GM19455 (cell line): ENCODE measurements around the gene LUC7L3.
A peak's percentile ranks its signal among the peaks of the same experiment; 100 is the strongest.

ENCODE experiments used
- ATAC-seq: cut with Tn5 transposase; IDR thresholded peaks from one replicate; pipeline ENCODE4 v1.9.1; 2021; ENCODE audit not compliant: unreplicated experiment

The LUC7L3 gene

DNA sequence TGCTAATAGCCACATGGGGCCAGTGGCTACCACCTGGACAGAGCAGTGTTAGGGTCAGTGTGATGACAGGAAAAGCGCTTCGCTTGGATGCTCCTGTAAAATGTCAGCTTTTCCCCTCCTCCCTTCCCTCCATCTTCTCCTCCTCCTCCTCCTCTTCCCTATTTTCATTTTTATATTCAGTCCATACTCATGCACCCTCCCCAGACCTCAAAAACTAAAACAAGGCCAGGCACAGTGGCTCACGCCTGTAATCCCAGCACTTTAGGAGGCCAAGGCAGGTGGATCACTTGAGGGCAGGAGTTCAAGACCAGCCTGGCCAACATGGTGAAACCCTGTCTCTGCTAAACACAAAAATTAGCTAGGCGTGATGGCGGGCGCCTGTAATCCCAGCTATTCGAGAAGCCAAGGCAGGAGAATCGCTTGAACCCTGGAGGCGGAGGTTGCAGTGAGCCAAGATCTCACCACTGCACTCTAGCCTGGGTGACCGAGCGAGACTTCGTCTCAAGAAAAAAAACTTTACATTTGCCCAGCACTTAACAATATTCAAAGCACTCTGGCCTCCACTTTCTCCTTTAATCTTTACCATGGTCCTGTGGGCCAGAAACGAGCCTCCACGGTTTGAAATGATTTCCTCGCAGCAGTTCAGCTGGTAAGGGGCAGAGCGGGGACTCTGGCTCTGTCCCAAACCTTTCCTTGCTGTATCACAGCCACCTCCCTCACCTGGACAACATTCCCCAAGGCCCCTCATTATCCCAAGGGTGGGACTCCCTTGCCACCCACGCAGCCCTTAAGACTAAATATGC, 33.5 kb upstream of the LUC7L3 start:
- ATAC-seq: no peak

DNA sequence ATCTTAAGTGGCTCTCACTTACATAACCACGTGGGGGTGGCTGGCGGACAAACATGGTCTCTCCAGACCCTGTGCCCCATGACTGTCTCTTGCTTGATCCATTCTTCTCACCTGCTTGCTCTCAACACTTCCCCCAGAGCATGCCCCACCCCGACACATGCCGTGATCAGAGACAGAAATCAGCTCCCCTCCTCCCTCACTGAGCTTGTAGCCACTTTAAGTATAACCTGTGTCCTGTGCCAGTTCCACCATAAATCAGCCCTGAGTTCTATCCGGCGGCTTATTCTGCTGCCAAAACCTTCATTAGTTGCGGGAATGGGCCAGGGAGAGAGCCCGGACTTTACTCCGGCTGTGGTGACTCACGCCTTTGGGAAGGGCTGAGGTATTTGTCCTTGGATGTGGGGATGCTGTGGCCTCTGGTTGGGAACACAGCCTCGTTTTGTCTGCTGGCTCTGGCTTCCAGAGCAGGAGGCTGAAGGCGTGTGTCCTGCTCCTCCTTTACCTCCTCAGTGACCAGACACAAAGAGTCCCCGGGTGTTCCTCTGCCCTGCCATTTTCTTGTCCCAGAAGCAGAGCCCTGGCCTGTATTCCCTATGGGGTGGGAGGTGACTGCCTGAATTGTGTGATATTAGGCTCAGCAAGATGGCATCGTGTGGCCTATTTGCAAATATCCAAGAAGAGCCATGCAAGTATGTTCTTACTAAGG, 32.8 kb upstream of the LUC7L3 start:
- ATAC-seq: no peak

DNA sequence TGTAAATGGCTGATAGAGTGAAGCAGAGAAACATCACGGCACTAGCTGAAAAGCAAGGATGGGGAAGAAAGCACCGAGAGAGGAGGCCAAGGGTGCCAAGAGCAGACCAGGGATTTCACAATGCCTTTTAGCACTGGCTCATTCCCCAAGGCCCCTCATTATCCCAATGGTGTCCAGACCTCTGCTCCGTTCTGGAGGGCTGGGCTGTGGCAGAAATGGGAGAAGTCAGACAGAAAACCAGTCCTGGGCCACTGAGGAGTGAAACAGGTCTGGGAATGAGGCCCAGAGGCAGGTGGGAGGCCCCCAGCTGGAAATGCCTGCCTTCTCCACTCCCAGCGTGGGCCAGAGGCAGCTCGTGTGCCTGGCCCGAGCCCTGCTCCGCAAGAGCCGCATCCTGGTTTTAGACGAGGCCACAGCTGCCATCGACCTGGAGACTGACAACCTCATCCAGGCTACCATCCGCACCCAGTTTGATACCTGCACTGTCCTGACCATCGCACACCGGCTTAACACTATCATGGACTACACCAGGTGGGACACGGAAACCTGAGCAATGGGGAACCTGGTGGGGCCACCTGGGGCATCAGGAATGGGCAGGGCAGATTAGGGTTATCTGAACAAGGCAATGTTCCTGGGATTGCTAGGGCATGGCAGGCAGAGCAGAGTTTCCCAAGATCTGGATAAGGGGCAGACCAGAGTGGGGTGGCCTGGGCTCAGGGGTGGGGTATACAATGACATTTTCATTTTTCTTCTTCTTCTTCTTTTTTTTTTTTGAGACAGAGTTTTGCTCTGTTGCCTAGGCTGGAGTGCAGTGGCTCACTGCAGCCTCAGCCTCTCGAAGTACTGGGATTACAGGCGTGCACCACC, 32.0 kb upstream of the LUC7L3 start:
- ATAC-seq: no peak

DNA sequence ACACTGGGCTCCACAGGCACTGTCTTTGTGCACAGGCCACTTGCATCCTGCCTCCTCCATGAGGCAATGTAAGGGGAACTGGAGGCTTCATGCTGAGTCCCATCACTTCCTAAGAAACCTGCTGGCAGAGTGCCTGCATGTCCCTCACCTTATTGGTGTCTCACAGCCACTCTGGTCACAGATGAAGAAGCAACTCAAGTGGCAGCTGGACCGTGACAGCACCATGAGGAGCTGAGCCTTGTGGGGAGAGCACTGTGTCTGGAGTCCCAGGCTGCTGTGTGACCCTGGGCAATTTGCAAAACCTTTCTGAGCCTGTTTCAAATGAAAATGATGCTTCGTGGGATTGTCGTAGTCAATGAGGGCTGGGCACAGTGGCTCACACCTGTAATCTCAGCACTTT, 31.2 kb upstream of the LUC7L3 start:
- no peak for ATAC-seq

DNA sequence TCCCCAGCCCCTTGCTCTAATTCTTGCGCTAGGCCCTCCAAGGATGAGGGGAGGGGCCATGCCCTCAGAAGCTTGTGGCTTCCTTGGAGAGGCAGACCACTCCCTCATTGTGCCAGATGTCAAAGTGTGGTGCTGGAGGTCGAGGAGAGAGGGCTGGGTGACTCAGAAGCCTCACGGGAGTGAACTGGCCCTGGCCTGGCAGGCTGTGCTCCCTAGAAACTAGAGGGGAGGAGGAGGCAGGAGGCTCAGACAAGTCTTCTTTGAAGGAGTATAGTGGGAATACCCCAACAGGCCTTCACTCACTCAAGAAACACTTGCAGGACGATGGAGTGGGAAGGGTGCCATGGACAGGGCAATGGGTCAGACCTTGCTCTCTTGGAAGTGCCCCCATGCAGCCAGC, 30.2 kb upstream of the LUC7L3 start:
- ATAC-seq: no peak

DNA sequence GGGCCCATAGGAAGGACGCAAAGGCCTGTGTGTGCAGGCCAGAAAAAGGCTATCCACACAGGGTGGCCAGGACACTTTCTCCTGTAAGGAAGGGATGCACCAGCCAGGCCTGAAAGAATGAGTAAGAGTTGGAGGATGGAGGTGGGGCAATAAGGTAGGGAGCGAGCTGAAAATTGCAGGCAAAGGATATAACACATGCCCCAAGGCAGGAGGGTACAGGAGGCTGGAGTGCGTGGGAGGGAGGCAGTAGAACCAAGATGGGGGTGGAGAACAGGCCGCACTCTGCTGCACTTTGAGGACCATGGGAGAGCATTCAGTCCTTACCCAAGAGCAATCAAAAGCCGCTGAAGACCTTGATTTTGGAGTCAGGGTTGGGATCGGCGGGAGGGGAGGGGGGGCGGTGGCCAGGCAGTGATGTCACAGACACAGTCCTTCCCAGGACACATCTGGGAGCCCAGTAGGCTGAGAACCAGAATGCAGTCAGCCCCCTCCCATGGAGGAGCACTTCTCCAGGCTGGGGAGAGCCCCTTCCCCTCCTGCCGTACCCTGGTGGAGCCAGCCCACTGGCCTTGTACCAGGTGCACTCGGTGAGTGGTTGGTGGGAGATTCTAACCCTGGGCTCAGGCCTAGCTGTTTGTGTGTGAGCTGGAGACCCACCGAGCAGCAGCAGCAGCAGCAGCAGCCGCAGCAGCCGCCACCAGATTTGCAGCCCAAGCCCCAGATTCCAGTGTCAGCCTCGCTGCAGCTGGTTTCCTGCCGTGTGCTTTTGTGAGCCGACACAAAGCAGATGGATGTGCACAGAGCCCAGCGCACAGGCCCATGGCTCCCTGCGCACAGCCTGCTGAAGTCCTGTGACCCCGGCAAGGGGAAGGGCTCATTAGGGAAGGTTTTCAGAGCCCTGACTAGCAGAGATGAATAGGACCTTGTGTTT, 29.2 kb upstream of the LUC7L3 start:
- ATAC-seq: no peak

DNA sequence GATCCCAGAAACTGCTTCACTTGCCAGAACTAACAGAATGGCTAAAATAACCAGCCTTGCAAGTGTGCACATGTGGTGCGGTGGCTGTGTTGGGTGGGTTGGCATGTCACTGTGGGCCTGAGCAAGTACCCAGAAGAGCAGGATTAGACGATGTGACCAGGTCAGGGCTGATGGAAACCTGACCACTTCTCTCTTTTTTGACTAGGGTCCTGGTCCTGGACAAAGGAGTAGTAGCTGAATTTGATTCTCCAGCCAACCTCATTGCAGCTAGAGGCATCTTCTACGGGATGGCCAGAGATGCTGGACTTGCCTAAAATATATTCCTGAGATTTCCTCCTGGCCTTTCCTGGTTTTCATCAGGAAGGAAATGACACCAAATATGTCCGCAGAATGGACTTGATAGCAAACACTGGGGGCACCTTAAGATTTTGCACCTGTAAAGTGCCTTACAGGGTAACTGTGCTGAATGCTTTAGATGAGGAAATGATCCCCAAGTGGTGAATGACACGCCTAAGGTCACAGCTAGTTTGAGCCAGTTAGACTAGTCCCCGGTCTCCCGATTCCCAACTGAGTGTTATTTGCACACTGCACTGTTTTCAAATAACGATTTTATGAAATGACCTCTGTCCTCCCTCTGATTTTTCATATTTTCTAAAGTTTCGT, 28.4 kb upstream of the LUC7L3 start:
- no peak for ATAC-seq

DNA sequence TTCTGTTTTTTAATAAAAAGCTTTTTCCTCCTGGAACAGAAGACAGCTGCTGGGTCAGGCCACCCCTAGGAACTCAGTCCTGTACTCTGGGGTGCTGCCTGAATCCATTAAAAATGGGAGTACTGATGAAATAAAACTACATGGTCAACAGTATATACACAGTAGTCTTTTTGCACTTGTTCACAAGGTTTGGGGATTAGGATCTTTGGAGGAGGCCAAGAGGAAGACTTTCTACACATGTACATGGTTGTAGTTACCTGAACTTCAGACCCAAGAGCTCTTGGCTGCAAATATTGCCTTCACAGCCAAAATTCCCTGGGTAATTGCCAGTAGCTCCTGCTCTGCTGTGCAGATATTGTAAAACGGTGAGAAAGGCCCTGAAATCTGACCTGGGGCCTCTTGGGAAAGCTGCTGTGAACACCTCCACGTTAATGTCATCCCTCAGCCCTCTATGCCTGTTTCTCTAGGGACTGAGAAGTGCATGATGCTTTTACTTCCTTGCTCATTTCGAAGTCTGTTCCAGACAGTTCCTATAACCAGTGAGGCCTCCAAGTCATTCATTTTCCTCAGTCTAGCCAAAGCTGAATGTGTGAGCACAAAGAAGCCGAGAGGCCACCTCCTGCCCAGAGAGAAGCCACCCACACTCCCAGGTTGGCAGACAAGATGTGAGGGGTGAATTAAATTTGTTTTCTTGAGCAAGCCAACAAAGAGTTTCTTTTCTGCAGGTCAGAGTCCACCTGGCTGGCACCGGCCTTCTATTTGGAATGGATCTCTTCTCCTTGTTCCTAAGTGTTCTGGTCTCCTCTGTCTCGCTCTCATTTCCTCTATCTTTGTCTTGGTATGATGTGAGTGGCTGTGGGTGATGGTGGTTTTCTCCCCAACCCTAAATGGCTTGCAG, 27.6 kb upstream of the LUC7L3 start:
- ATAC-seq: no peak

DNA sequence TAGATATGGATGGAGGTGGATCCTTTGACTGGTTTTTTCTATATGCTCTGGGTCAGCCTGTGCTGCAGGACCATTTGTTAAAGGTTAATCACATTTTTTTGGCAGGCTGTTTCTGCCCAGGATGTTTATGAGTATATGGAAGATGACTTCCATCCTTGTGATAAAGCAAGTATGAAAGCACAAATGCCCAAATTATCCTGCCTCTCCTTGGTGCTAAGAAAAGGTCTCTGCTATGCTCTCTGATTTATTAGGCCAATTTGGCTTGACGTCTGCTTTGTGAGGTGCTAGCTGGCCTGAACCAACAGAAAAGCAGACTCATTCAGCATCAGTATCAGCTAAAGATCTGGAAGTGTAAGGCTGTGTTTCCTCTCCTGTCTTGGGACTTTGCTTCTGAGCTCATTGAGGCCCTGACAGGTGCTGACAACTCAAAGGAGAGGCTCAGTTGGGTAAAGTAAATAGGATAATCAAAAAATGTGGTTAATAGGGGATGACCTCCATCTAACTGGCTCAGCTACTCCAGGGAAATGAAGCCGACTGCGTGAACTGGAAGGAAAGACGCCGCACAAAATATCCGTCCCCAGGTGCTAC, 26.9 kb upstream of the LUC7L3 start:
- no peak for ATAC-seq

DNA sequence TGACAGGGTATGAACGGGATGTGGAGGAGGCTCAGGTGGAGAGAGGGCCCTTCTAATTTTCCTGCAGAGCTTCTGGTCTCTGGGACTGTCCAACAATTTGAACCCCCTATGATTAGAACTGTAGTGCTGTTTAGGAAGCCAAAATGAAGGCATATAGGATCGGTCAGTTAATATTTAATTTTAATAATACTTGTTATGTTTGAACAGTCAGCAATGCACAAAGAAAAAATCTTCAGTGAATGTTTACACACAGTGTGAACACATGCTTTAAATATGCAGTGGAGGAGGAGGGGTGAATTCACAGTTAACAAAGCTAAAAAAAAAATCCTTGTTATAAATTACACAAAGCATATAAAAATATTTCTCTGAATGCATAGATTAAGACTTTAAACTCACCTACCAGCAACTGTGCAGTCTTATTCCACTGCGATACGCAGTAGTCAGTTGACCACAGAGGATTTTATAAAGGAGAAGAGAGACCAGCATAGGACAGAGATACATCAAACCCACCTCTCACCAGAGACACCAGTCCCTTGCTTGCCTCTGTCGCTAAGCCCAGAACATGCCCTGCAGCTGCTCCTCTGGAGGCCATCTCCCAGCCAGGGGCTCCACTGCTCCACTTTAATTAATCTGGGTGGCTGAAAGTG, 26.2 kb upstream of the LUC7L3 start:
- no peak for ATAC-seq

DNA sequence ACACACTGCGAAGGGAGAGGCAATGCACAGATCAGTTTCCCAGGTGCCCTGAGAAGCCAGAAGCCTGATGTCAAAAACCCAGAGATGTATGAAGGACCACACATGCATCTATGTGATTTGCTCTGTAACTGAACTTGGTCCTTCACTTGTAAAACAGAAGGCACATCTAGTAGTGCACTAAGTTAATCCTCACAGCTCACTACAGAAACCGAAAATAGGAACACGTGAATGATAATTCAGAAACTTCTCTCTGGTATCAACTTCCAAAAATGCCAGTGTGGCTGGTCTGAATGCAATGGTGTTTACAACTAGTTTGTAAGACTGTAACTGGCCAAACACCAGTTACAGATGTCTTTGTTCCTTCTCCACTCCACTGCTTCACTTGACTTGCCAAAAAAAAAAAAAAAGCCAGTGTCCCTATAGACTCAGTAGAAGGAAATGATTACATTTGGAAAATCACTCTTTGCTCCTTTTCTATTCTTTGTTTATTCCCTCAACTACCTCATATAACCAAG, 23.0 kb upstream of the LUC7L3 start:
- no peak for ATAC-seq

DNA sequence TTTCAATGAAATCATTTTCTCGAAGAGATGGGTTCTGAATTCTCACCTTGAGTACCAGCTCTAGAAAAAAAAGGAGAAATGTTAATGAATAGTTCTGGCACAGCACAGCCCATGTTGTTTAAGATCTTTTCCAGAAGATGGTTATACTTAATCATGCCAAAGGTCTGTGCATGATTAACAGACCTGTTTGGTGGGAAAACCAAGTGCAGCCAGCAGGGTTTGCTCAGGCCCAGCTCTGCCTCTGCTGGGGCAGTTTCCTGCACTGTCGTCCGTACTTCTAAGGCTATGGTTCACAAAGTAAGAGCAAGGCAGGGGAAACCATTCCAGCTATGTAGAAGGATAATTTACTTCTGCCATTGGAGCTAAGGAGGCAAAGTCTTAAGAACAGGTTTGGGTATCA, 22.3 kb upstream of the LUC7L3 start:
- no peak for ATAC-seq

DNA sequence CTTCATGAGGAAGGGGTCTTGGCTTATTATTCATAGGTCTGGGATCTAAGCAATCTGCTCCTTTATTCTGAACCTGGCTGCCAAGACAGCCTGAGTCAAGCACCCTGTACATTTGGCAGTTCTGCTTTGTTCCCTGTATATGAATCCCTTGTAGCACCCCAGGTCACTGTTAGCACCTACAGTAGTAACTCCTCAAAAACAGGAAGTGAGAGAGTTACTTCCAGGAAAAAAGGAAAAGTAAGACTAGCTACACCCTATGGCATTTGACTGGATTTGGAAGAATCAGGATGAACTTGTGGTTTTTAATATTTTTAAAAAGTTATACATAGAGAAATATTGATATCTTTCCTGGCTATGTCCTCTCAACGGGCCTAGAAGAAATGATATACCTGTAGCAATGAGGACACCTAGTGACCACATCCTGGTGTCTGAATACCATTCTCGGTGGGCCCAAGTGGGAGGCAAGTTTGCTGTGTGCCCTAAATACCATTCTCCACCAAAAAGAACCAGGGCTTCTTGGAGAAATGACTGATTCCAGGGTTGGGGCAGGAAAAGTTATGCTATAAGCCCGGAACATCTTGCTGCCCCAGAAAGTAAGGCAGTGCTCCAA, 21.6 kb upstream of the LUC7L3 start:
- no peak for ATAC-seq

DNA sequence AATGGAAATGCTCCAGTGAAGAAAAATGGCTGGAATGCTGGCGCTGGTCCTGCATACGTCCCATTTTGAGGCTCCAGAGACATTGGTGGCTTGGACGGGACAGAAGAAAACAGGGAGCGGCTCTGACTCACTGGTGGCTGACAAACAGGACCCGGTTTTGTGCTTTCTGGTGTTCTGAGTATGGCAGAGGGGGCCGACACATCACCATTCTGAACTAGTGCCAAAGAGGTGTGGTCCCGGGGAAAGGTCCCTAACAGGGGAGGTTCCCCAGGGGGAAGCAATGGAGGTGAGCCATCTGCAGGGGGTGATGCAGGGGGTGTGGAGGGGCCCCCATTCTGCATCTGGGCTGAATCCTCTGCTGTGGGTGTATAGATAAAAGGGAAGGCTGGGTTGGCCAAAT, 20.0 kb upstream of the LUC7L3 start:
- ATAC-seq: no peak

DNA sequence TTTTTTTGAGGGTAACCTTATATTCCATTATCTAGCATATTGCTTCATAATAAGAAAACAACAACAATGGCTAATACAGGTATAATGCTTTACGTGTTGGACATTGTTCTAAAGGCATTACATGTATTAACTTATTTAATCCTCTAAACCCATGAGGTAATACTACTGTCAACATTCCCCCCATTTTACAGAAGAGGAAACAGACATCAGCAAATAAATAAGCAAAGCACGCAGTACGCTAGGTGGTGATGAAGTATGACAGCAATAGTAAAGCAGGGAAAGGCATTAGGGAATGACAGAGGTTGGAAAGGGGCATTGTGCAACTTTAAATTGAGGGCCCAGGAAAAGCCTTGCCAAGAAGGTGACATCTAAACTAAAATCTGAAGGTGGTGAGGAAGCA, 16.2 kb upstream of the LUC7L3 start:
- ATAC-seq: no peak

DNA sequence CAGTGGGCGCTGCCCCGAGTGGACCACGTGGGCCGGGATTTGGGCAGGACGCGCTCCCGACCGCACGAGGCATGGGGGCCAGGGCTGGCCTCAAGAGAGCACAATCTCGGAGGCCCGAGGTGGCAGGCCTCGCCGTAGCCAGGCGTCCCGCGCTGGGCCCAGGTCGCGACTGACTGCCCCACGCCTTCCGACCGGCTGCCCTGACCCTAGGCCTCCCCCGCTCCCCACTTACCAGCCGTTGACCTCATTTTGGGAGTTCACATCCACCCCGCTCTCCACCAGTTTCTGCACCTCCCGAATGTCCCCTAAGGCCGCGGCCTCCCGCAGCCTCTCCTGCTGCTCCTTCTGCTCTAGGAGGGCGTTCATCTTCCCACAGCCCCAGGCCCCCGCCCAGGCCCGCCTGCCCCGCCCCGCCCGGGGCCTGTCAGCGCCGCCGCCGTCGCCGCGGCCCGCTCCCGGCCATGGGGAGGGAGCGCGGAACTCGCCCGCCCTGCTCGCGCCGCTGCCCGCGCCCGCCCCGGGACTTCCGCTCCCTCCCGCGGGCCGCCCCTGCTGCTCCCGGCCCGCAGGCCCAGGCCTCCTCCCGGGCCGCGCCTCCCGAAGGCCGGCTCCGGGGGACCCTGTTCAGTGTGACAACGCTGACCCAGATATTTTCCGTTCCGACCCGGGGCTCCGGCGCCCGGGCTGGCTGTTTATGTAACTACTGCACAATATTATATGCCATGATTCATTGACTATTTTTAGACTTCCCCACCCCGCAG, 11.9 kb upstream of the LUC7L3 start, which contains the start of gene ANKRD40:
Gene ANKRD40 (minus strand): TSS at position 626 of the 761 bp plus-strand sequence. CDS start 260 bp downstream, at position 366.
- ATAC-seq: peak; percentile 63
